Measurements from ENCODE around the gene DPP4. TPM values are rescaled to one million over a fixed set of nuclear protein-coding genes. Genes with fewer than 3 reads are reported as not detected.

DPP4 gene
- total and polyA plus RNA-seq, 2 of the 4 experiments (the other 2 are of a cell fraction), result 13.2 to 19.0 TPM

GRCh38 chr2:162021516-162022058, 52.4 kb downstream of the DPP4 start:
- ATAC-seq (ENCODE audit: low read depth) (no peak), DNase-seq (no peak)
- Histone ChIP-seq H3K4me3 (ENCODE audit: insufficient read depth, low read depth, low read length) (no peak overlapping the region), H2BK120ac (ENCODE audit: low read depth, low read length) (no peak overlapping the region), H3K4me1 (ENCODE audit: control insufficient read depth, insufficient read depth, low read length) (peaks cover 21% of the 10 kb centered on the region), H3K4me2 (ENCODE audit: low read depth, low read length) (no peak overlapping the region), H3K9ac (ENCODE audit: low read depth, low read length) (no peak overlapping the region), H3K9me3 (ENCODE audit: control insufficient read depth, insufficient read depth, low read length) (no peaks in the 10 kb centered on the region), H4K5ac (ENCODE audit: low read depth, low read length) (no peak overlapping the region), H2AFZ (replicated peaks; ENCODE audit: low read length, poor library complexity) (no peak overlapping the region), H3K23ac (ENCODE audit: low read depth, low read length) (no peak overlapping the region), H3K36me3 (ENCODE audit: control insufficient read depth, insufficient read depth, low read length) (peaks cover 8% of the 10 kb centered on the region), H3K4ac (ENCODE audit: low read depth, low read length) (no peak overlapping the region), H4K8ac (ENCODE audit: low read depth in 2 of 2, low read length in 2 of 2) (no peak overlapping the region), H2BK15ac (ENCODE audit: low read depth, low read length) (no peak overlapping the region), H3K56ac (ENCODE audit: extremely low read depth, insufficient read depth, low read length) (no peak overlapping the region), H3K27me3 (ENCODE audit: control insufficient read depth, insufficient read depth, low read length) (no peaks in the 10 kb centered on the region), H3K14ac (replicated peaks; ENCODE audit: low read depth, low read length) (no peak overlapping the region), H2AK5ac (ENCODE audit: low read depth, low read length) (no peak overlapping the region), H3K79me1 (ENCODE audit: low read depth in 1 of 2, low read length in 2 of 2) (no peaks in the 10 kb centered on the region), H2AK9ac (replicated peaks; ENCODE audit: low read depth, low read length, poor library complexity) (no peak overlapping the region), H4K91ac (ENCODE audit: insufficient read depth, low read depth, low read length) (no peak overlapping the region), H2BK20ac (ENCODE audit: low read depth, low read length) (no peak overlapping the region), H2BK5ac (ENCODE audit: low read depth, low read length, poor library complexity, severe bottlenecking) (no peak overlapping the region), H3K18ac (ENCODE audit: low read depth, low read length) (no peak overlapping the region), H3K9me1 (ENCODE audit: insufficient read depth, low read length) (peaks cover 15% of the 10 kb centered on the region), H3K27ac (ENCODE audit: insufficient read depth, low read length) (no peak overlapping the region), H4K20me1 (ENCODE audit: insufficient read depth, low read length) (peaks cover 4% of the 10 kb centered on the region; the same call in 1 of the 2 replicates)
- in situ Hi-C loops (cut with MboI; ENCODE audit: low sequenced_read_pairs), result no loop called here
- no CpG with 5 or more reads among the region's 7 CpGs for WGBS, 2 experiments (ENCODE audit: extremely low coverage in 2 of 2, insufficient read length in 1 of 2)
- ChIA-PET CTCF (interaction anchor here (1.4 kb wide), 1 partner anchor 14 kb away, joined by 5 read pairs; no protein-coding TSS in a partner anchor), POLR2A (ENCODE audit: unreplicated experiment) (no interaction called here)
- dilution Hi-C loops (cut with HindIII; ENCODE audit: low sequenced_read_pairs, unreplicated experiment), result no loop called here
- BruUV-seq (replicated peaks), result no TSS peak
- intact Hi-C loops (cut with micrococcal nuclease), result no loop called here
- TF ChIP-seq RCOR1 (IDR thresholded peaks at IDR 0.05; ENCODE audit: insufficient replicate concordance, low read length) (no peak), CTCF (conservative IDR thresholded peaks at IDR 0.05; ENCODE audit: low read depth, low read length) (no peak), MXI1 (IDR thresholded peaks at IDR 0.05; ENCODE audit: borderline replicate concordance, low read depth, low read length) (no peak), ELK1 (IDR thresholded peaks at IDR 0.05; ENCODE audit: borderline replicate concordance, low read depth, low read length) (no peak), MAFK (IDR thresholded peaks at IDR 0.05; ENCODE audit: low read depth, low read length) (no peak), USF2 (IDR thresholded peaks at IDR 0.05; ENCODE audit: low read depth, low read length) (no peak), BHLHE40 (IDR thresholded peaks at IDR 0.05; ENCODE audit: low read depth, low read length) (no peak), POLR2A (IDR thresholded peaks at IDR 0.05; ENCODE audit: low read depth, low read length) (no peak), CEBPB (IDR thresholded peaks at IDR 0.05; ENCODE audit: low read depth, low read length) (no peak), RAD21 (IDR thresholded peaks at IDR 0.05; ENCODE audit: low read length) (no peak), CHD1 (IDR thresholded peaks at IDR 0.05; ENCODE audit: low read depth, low read length) (no peak), FOS (IDR thresholded peaks at IDR 0.05; ENCODE audit: low read depth, low read length) (no peak)
